CD4-positive, alpha-beta memory T cell (primary cell): ENCODE data around the gene POU2AF3. TPM values are rescaled to one million over a fixed set of nuclear protein-coding genes. Genes with fewer than 3 reads are reported as not detected.

Experiments used
- CTCF ChIA-PET: fragments of 350-600 bp; sonication (Branson Sonifier 250); formaldehyde crosslinking; loops from one replicate; lab custom pipeline; 2021; ENCODE audit warnings: inconsistent platforms; ENCODE audit not compliant: partially characterized antibody; lab: Charles Lee
- POLR2A ChIA-PET: fragments of 350-600 bp; sonication (Branson Sonifier 250); formaldehyde crosslinking; loops from one replicate; lab custom pipeline; 2021; ENCODE audit not compliant: partially characterized antibody; lab: Charles Lee
- DNase-seq, 5 donors: peaks; one replicate each; pipeline versions ENCODE4 v3.0.0 to v3.0.0-alpha.2; 2020 to 2022; ENCODE audit warnings: mixed read lengths in 1 of 5
- H3K27ac ChIP-seq: one replicate; pipeline ENCODE4 v1.7.0; 2013; ENCODE audit warnings: low read depth, low read length
- H3K27me3 ChIP-seq: 2 replicates; pipeline ENCODE4 v1.7.0; 2013; ENCODE audit warnings: mild to moderate bottlenecking, low read length, moderate library complexity; ENCODE audit not compliant: insufficient read depth
- H3K36me3 ChIP-seq: 2 replicates; pipeline ENCODE4 v1.7.0; 2013; ENCODE audit warnings: mild to moderate bottlenecking, low read length, moderate library complexity; ENCODE audit not compliant: insufficient read depth
- H3K4me1 ChIP-seq: 2 replicates; pipeline ENCODE4 v1.7.0; 2013; ENCODE audit warnings: mild to moderate bottlenecking, low read length, moderate library complexity; ENCODE audit not compliant: insufficient read depth
- H3K4me3 ChIP-seq, 2 donors: one replicate each; pipeline ENCODE4 v1.7.0; 2013; ENCODE audit warnings: low read length in 2 of 2, mild to moderate bottlenecking in 1 of 2
- H3K9me3 ChIP-seq, 2 donors: one replicate each; pipeline ENCODE4 v1.7.0; 2013; ENCODE audit warnings: low read length in 2 of 2, control low read depth in 1 of 2; ENCODE audit not compliant: control insufficient read depth in 1 of 2
- H3K27ac Mint-ChIP-seq, 7 donors: one replicate each; pipeline ENCODE4 v1.8.0; 2020 to 2021; ENCODE audit warnings: mixed read lengths in 7 of 7, mild to moderate bottlenecking in 6 of 7, inconsistent platforms in 3 of 7, moderate library complexity in 3 of 7
- H3K27me3 Mint-ChIP-seq, 2 donors: one replicate each; pipeline ENCODE4 v1.8.0; 2020 to 2021; ENCODE audit warnings: mixed read lengths in 2 of 2
- H3K36me3 Mint-ChIP-seq, 2 donors: one replicate each; pipeline ENCODE4 v1.8.0; 2020 to 2021; ENCODE audit warnings: mixed read lengths in 2 of 2, inconsistent platforms in 1 of 2, mild to moderate bottlenecking in 1 of 2
- H3K4me1 Mint-ChIP-seq, 4 donors: one replicate each; pipeline ENCODE4 v1.8.0; 2020 to 2021; ENCODE audit warnings: mixed read lengths in 4 of 4, mild to moderate bottlenecking in 1 of 4
- H3K4me3 Mint-ChIP-seq, 8 donors: one replicate each; pipeline ENCODE4 v1.8.0; 2020 to 2021; ENCODE audit warnings: mixed read lengths in 8 of 8, mild to moderate bottlenecking in 7 of 8, moderate library complexity in 6 of 8, inconsistent platforms in 3 of 8
- H3K9me3 Mint-ChIP-seq, 8 donors: one replicate each; pipeline ENCODE4 v1.8.0; 2020 to 2021; ENCODE audit warnings: mixed read lengths in 8 of 8, mild to moderate bottlenecking in 5 of 8, inconsistent platforms in 3 of 8, moderate library complexity in 1 of 8
- intact Hi-C: fragments of 100-400 bp; cut with micrococcal nuclease; formaldehyde crosslinking; loops from one replicate; pipeline ENCODE4 v1.15.1; 2023
- polyA plus RNA-seq, 2 donors: library from polyadenylated mRNA; unstranded; fragments of 300-500 nt; fragmentation: Illumina TruSeq; gene quantifications; one replicate each; pipeline ENCODE4 v1.2.3, GENCODE V29; 2021
- total RNA-seq, 2 experiments: library from RNA; stranded (reverse); gene quantifications; one replicate each; pipeline ENCODE4 v1.2.3, GENCODE V29; 2021

Gene POU2AF3
- total and polyA plus RNA-seq, 4 experiments from 2014 or later: not detected

GRCh38 chr11:111307472-111308108 lies 9.2 kb downstream of the POU2AF3 start:
- Mint-ChIP-seq H3K9me3 (peaks cover 0 to 2% (median 0%) of the 10 kb centered on the region in 8 donors), H3K27ac (no peak overlapping the region), H3K4me1 (no peaks in the 10 kb centered on the region), H3K36me3 (no peaks in the 10 kb centered on the region), H3K27me3 (peaks cover 17 to 25% of the 10 kb centered on the region in 2 donors), H3K4me3 (no peak overlapping the region)
- Histone ChIP-seq H3K4me3 (no peak overlapping the region), H3K27ac (no peak overlapping the region), H3K36me3 (no peaks in the 10 kb centered on the region), H3K27me3 (no peaks in the 10 kb centered on the region), H3K4me1 (no peaks in the 10 kb centered on the region), H3K9me3 (no peaks in the 10 kb centered on the region)
- intact Hi-C loops: no loop called here
- CTCF ChIA-PET: interaction anchor here (1.0 kb wide), 1 partner anchor 25 kb away, joined by 3 read pairs; no protein-coding TSS in a partner anchor
- no peak for DNase-seq
- POLR2A ChIA-PET: no interaction called here

GRCh38 chr11:111308140-111308539 lies 9.8 kb downstream of the POU2AF3 start:
- intact Hi-C loops: no loop called here
- Histone ChIP-seq H3K27me3 (no peaks in the 10 kb centered on the region), H3K4me3 (no peak overlapping the region), H3K36me3 (no peaks in the 10 kb centered on the region), H3K9me3 (no peaks in the 10 kb centered on the region), H3K4me1 (no peaks in the 10 kb centered on the region), H3K27ac (no peak overlapping the region)
- POLR2A ChIA-PET: no interaction called here
- Mint-ChIP-seq H3K36me3 (no peaks in the 10 kb centered on the region), H3K4me3 (no peak overlapping the region), H3K9me3 (peaks cover 0 to 3% (median 0%) of the 10 kb centered on the region in 8 donors), H3K27me3 (peaks cover 15 to 26% of the 10 kb centered on the region in 2 donors), H3K27ac (no peak overlapping the region), H3K4me1 (no peaks in the 10 kb centered on the region)
- CTCF ChIA-PET: interaction anchor here (1.0 kb wide), 1 partner anchor 26 kb away, joined by 3 read pairs; no protein-coding TSS in a partner anchor
- DNase-seq: no peak

- Mint-ChIP-seq H3K27ac (no peak overlapping the region), H3K36me3 (no peaks in the 10 kb centered on the region), H3K27me3 (peaks cover 19 to 27% of the 10 kb centered on the region in 2 donors), H3K9me3 (peaks cover 0 to 6% (median 0%) of the 10 kb centered on the region in 8 donors), H3K4me1 (no peaks in the 10 kb centered on the region), H3K4me3 (no peak overlapping the region)
- intact Hi-C loops: no loop called here
- ChIA-PET CTCF (interaction anchor here (0.6 kb wide), 1 partner anchor 434 kb away, joined by 4 read pairs; no protein-coding TSS in a partner anchor), POLR2A (no interaction called here)
- Histone ChIP-seq H3K36me3 (no peaks in the 10 kb centered on the region), H3K4me1 (no peaks in the 10 kb centered on the region), H3K27me3 (no peaks in the 10 kb centered on the region), H3K4me3 (no peak overlapping the region), H3K27ac (no peak overlapping the region), H3K9me3 (no peaks in the 10 kb centered on the region)
- no peak for DNase-seq
Observed at GRCh38 chr11:111309215-111309915, 11.0 kb downstream of the POU2AF3 start.

- H3K27ac ChIP-seq: no peak overlapping the region
- Mint-ChIP-seq H3K4me1 (no peaks in the 10 kb centered on the region), H3K4me3 (no peak overlapping the region), H3K27me3 (peaks cover 22 to 25% of the 10 kb centered on the region in 2 donors), H3K36me3 (no peaks in the 10 kb centered on the region), H3K27ac (no peak overlapping the region), H3K9me3 (peaks cover 0 to 6% (median 0%) of the 10 kb centered on the region in 8 donors)
- no peaks in the 10 kb centered on the region for H3K36me3 ChIP-seq
- H3K4me1 ChIP-seq: no peaks in the 10 kb centered on the region
- no peaks in the 10 kb centered on the region for H3K9me3 ChIP-seq
- ChIA-PET CTCF (no interaction called here), POLR2A (no interaction called here)
- intact Hi-C loops: no loop called here
- H3K4me3 ChIP-seq: no peak overlapping the region
- H3K27me3 ChIP-seq: no peaks in the 10 kb centered on the region
- DNase-seq: no peak
Observed at GRCh38 chr11:111310088-111310487, 11.7 kb downstream of the POU2AF3 start.

- intact Hi-C loops: no loop called here
- peaks cover 24% of the 10 kb centered on the region in 2 donors for H3K27me3 Mint-ChIP-seq
- H3K4me3 Mint-ChIP-seq: no peak overlapping the region
- no peaks in the 10 kb centered on the region for H3K36me3 Mint-ChIP-seq
- no peaks in the 10 kb centered on the region for H3K4me1 ChIP-seq
- H3K4me1 Mint-ChIP-seq: no peaks in the 10 kb centered on the region
- CTCF ChIA-PET: no interaction called here
- H3K27ac Mint-ChIP-seq: no peak overlapping the region
- peaks cover 0 to 6% (median 0%) of the 10 kb centered on the region in 8 donors for H3K9me3 Mint-ChIP-seq
- no peaks in the 10 kb centered on the region for H3K9me3 ChIP-seq
- POLR2A ChIA-PET: no interaction called here
- no peak overlapping the region for H3K27ac ChIP-seq
- H3K27me3 ChIP-seq: no peaks in the 10 kb centered on the region
- DNase-seq: no peak
- H3K36me3 ChIP-seq: no peaks in the 10 kb centered on the region
- no peak overlapping the region for H3K4me3 ChIP-seq
Observed at GRCh38 chr11:111310723-111311122, 12.4 kb downstream of the POU2AF3 start.

GRCh38 chr11:111312076-111312475 lies 13.7 kb downstream of the POU2AF3 start:
- no peaks in the 10 kb centered on the region for H3K4me1 Mint-ChIP-seq
- peaks cover 25 to 29% of the 10 kb centered on the region in 2 donors for H3K27me3 Mint-ChIP-seq
- Histone ChIP-seq H3K4me1 (no peaks in the 10 kb centered on the region), H3K27me3 (no peaks in the 10 kb centered on the region), H3K27ac (no peak overlapping the region), H3K4me3 (no peak overlapping the region), H3K36me3 (no peaks in the 10 kb centered on the region), H3K9me3 (no peaks in the 10 kb centered on the region)
- ChIA-PET POLR2A (no interaction called here), CTCF (interaction anchor here (1.3 kb wide), 1 partner anchor 117 kb away, joined by 4 read pairs; no protein-coding TSS in a partner anchor)
- H3K27ac Mint-ChIP-seq: no peak overlapping the region
- intact Hi-C loops: no loop called here
- no peak for DNase-seq
- no peak overlapping the region for H3K4me3 Mint-ChIP-seq
- peaks cover 0 to 6% (median 0%) of the 10 kb centered on the region in 8 donors for H3K9me3 Mint-ChIP-seq
- no peaks in the 10 kb centered on the region for H3K36me3 Mint-ChIP-seq

GRCh38 chr11:111319296-111319695 lies 20.9 kb downstream of the POU2AF3 start:
- Mint-ChIP-seq H3K4me3 (no peak overlapping the region), H3K9me3 (no peaks in the 10 kb centered on the region), H3K36me3 (no peaks in the 10 kb centered on the region), H3K27me3 (peaks cover 15 to 16% of the 10 kb centered on the region in 2 donors), H3K4me1 (no peaks in the 10 kb centered on the region), H3K27ac (no peak overlapping the region)
- Histone ChIP-seq H3K27me3 (no peaks in the 10 kb centered on the region), H3K27ac (no peak overlapping the region), H3K4me1 (no peaks in the 10 kb centered on the region), H3K4me3 (no peak overlapping the region), H3K9me3 (no peaks in the 10 kb centered on the region), H3K36me3 (no peaks in the 10 kb centered on the region)
- ChIA-PET POLR2A (no interaction called here), CTCF (no interaction called here)
- intact Hi-C loops: no loop called here
- no peak for DNase-seq
